ENCODE results near the gene LMBR1. TPM values are rescaled to one million over a fixed set of nuclear protein-coding genes. Genes with fewer than 3 reads are reported as not detected.

LMBR1 gene
- total and polyA plus RNA-seq, 4 experiments from 2014 or later, result 35.3 to 97.4 (median 55.2) TPM

DNA sequence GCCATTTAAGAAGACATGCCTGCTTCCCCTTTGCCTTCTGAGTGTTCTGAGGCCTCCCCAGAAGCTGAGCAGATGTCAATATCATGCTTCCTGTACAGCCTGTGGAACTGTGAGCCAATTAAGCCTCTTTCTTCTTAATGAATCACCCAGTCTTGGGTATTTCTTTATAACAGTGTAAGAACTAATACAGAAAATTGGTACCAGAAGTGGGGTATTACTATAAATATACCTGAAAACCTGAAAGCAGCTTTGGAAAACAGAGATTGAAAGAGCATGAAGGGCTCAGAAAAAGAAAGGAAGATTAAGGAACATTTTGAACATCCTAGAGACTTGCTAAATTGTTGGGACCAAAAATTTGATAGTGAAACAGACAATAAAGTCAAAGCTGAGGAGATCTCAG, 264.4 kb downstream of the LMBR1 start:
- Mint-ChIP-seq H3K4me3 (no peak overlapping the region), H3K9me3 (peaks cover 0 to 33% (median 22%) of the 10 kb centered on the region in 8 donors), H3K27me3 (peaks cover 0 to 3% of the 10 kb centered on the region in 2 donors), H3K27ac (no peak overlapping the region), H3K4me1 (peaks cover 8 to 11% (median 9%) of the 10 kb centered on the region in 4 donors), H3K36me3 (peaks cover 3 to 7% of the 10 kb centered on the region in 2 donors)
- no peaks in the 10 kb centered on the region for H3K27me3 ChIP-seq (ENCODE audit: insufficient read depth, low read length)
- H3K36me3 ChIP-seq (ENCODE audit: insufficient read depth, low read length), result no peaks in the 10 kb centered on the region
- no peak overlapping the region for H3K4me3 ChIP-seq (ENCODE audit: low read length in 2 of 2)
- CTCF ChIA-PET (ENCODE audit: partially characterized antibody), result no interaction called here
- intact Hi-C loops (cut with micrococcal nuclease), result no loop called here
- POLR2A ChIA-PET (ENCODE audit: partially characterized antibody), result no interaction called here
- no peak for DNase-seq
- peaks cover 0 to 7% of the 10 kb centered on the region in 2 donors for H3K9me3 ChIP-seq (ENCODE audit: control insufficient read depth in 1 of 2, low read length in 2 of 2)
- H3K27ac ChIP-seq (ENCODE audit: low read depth, low read length), result no peak overlapping the region
- H3K4me1 ChIP-seq (ENCODE audit: insufficient read depth, low read length), result no peaks in the 10 kb centered on the region

Other genes starting within 250 kb of the LMBR1 start
- gene NOM1, start 56.5 kb upstream of the LMBR1 start, total RNA-seq, result 10 to 100 TPM; 31.4 to 32.5 TPM
- gene NOM1, start 56.5 kb upstream of the LMBR1 start, polyA plus RNA-seq, result 1 to 10 TPM in 1 of 2 donors, under 1 TPM in 1; 0.82 to 9.8 TPM
- gene MNX1, start 117.5 kb upstream of the LMBR1 start, total RNA-seq, result not detected
- gene MNX1, start 117.5 kb upstream of the LMBR1 start, polyA plus RNA-seq, result not detected
- 10 to 100 TPM; 57.5 to 59.7 TPM for gene UBE3C, start 245.7 kb upstream of the LMBR1 start, total RNA-seq
- 10 to 100 TPM; 32.6 to 36.2 TPM for gene UBE3C, start 245.7 kb upstream of the LMBR1 start, polyA plus RNA-seq

Data from CD4-positive, alpha-beta memory T cell (primary cell).